ENCODE measurements around the gene NKAPL.
"Not testable (repeated sequence)": the region's sequence is repeated elsewhere in the genome, so short reads cannot be mapped to it uniquely, and the experiment has no call there.

NKAPL gene

GRCh38 chr6:28248916-28249315 lies 10.2 kb upstream of the NKAPL start:
- DNase-seq, result no peak

- no peak for DNase-seq
These were observed 8.3 kb upstream of the NKAPL start for GRCh38 chr6:28250747-28251146.

GRCh38 chr6:28251661-28252008 lies 7.5 kb upstream of the NKAPL start:
- DNase-seq, result no peak

GRCh38 chr6:28252009-28252975 lies 6.8 kb upstream of the NKAPL start, which contains the start of gene ZKSCAN4:
TSS of gene ZKSCAN4 (minus strand) at chr6:28252269. CDS start at chr6:28251980, 289 bp downstream.
- peak; percentile 89 for DNase-seq

GRCh38 chr6:28254121-28254519 lies 5.0 kb upstream of the NKAPL start:
- DNase-seq, result no peak

- DNase-seq, result no peak
These were observed 2.1 kb upstream of the NKAPL start for GRCh38 chr6:28257042-28257441.

- DNase-seq, result no peak
These were observed 4.8 kb downstream of the NKAPL start for GRCh38 chr6:28263922-28264321.

- DNase-seq, result no peak
These were observed 5.8 kb downstream of the NKAPL start for GRCh38 chr6:28264834-28265401.

- DNase-seq, result no peak
These were observed 7.5 kb downstream of the NKAPL start for GRCh38 chr6:28266563-28266961.

- peak; percentile 76 for DNase-seq
These were observed 8.0 kb downstream of the NKAPL start, which contains the start of gene ZSCAN26 for GRCh38 chr6:28266962-28267694. TSS of gene ZSCAN26 (plus strand) at chr6:28267143. CDS start at chr6:28271920, 4,777 bp downstream.

- no peak for DNase-seq
These were observed 8.6 kb downstream of the NKAPL start for GRCh38 chr6:28267695-28268059.

GRCh38 chr6:28269492-28269891 lies 10.4 kb downstream of the NKAPL start:
- DNase-seq, result peak; percentile 94

- no peak for DNase-seq
These were observed 15.8 kb downstream of the NKAPL start for GRCh38 chr6:28274888-28275287.

GRCh38 chr6:28277746-28278145 lies 18.6 kb downstream of the NKAPL start:
- DNase-seq, result no peak

GRCh38 chr6:28280595-28281287 lies 21.6 kb downstream of the NKAPL start:
- no peak for DNase-seq

GRCh38 chr6:28281288-28282064 lies 22.4 kb downstream of the NKAPL start, which contains the start of gene PGBD1:
TSS of gene PGBD1 (plus strand) at chr6:28281572. CDS start at chr6:28283814, 2,242 bp downstream.
- peak; percentile 79 for DNase-seq

GRCh38 chr6:28282926-28283325 lies 23.8 kb downstream of the NKAPL start:
- no peak for DNase-seq

- no peak for DNase-seq
These were observed 32.5 kb downstream of the NKAPL start for GRCh38 chr6:28291573-28291972.

GRCh38 chr6:28295326-28295725 lies 36.2 kb downstream of the NKAPL start:
- no peak for DNase-seq

GRCh38 chr6:28296520-28297060 lies 37.5 kb downstream of the NKAPL start:
- no peak for DNase-seq

- DNase-seq, result no peak
These were observed 44.5 kb downstream of the NKAPL start for GRCh38 chr6:28303570-28303969.

- DNase-seq, result not testable (repeated sequence)
These were observed 47.3 kb downstream of the NKAPL start for GRCh38 chr6:28306363-28306762.

All from HCEC 1CT (cell line).